ENCODE measurements around the gene AIF1. TPM values are rescaled to one million over a fixed set of nuclear protein-coding genes. Genes with fewer than 3 reads are reported as not detected.

The AIF1 gene
- polyA plus RNA-seq, 1 donor (not counting 4 experiments of a cell fraction or from before 2014, with no cell fraction given) = not detected

DNA sequence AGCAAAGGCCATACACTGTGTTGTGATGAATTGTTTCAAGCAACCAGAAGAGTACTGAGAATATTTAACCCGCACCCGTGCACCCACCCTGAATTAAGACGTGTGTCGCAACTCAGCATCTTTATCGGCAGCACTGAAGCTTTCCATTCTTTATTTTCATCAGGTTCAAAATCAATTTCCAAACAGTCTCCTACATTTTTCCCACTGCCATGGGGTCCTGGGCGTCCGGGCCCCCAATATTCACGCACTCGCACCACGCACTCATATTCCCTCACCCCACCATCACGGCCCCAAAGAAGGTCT lies 34.6 kb upstream of the AIF1 start:
- peak overlapping the region; percentile 93 for H3K4me2 ChIP-seq (ENCODE audit: control insufficient read depth, extremely low read depth, insufficient read depth, low read depth, low read length)
- DNase-seq (ENCODE audit: low read depth, low spot score) (no peak), FAIRE-seq (no peak)
- H4K20me1 ChIP-seq (ENCODE audit: control insufficient read depth, extremely low read depth, insufficient read depth, low read length) = no peaks in the 10 kb centered on the region
- H3K79me2 ChIP-seq (ENCODE audit: control insufficient read depth, insufficient read depth, low read length) = no peaks in the 10 kb centered on the region
- H2AFZ ChIP-seq (ENCODE audit: control insufficient read depth, low read length) = peak overlapping the region; percentile 82
- H3K27me3 ChIP-seq (ENCODE audit: control insufficient read depth, extremely low read depth, insufficient read depth, low read length) = no peaks in the 10 kb centered on the region
- H3K9me1 ChIP-seq (ENCODE audit: control insufficient read depth, extremely low read depth, insufficient read depth, low read length) = no peaks in the 10 kb centered on the region
- peaks cover 19% of the 10 kb centered on the region for H3K4me1 ChIP-seq (ENCODE audit: control insufficient read depth, extremely low read depth, insufficient read depth, low read length)
- H3K9me3 ChIP-seq (ENCODE audit: control insufficient read depth, low read depth, low read length) = no peaks in the 10 kb centered on the region
- TF ChIP-seq, protein P1, sequence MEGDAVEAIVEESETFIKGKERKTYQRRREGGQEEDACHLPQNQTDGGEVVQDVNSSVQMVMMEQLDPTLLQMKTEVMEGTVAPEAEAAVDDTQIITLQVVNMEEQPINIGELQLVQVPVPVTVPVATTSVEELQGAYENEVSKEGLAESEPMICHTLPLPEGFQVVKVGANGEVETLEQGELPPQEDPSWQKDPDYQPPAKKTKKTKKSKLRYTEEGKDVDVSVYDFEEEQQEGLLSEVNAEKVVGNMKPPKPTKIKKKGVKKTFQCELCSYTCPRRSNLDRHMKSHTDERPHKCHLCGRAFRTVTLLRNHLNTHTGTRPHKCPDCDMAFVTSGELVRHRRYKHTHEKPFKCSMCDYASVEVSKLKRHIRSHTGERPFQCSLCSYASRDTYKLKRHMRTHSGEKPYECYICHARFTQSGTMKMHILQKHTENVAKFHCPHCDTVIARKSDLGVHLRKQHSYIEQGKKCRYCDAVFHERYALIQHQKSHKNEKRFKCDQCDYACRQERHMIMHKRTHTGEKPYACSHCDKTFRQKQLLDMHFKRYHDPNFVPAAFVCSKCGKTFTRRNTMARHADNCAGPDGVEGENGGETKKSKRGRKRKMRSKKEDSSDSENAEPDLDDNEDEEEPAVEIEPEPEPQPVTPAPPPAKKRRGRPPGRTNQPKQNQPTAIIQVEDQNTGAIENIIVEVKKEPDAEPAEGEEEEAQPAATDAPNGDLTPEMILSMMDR (optimal IDR thresholded peaks at IDR 0.05 in 1 of 3, IDR thresholded peaks at IDR 0.05 in 1 of 3, conservative IDR thresholded peaks at IDR 0.05 in 1 of 3; ENCODE audit: extremely low read depth in 1 of 3, insufficient read depth in 2 of 3, low read length in 3 of 3) = no peak
- no peak for TF ChIP-seq EZH2 (IDR thresholded peaks at IDR 0.05; ENCODE audit: low read length)
- peak overlapping the region; percentile 59 for H3K27ac ChIP-seq (ENCODE audit: control insufficient read depth, insufficient read depth, low read length)
- peak overlapping the region in 2 of 3 experiments; percentile 50 to 90 for H3K4me3 ChIP-seq (ENCODE audit: control insufficient read depth in 2 of 3, extremely low read depth in 1 of 3, insufficient read depth in 2 of 3, low read depth in 1 of 3, low read length in 3 of 3)
- dilution Hi-C loops (cut with MboI; ENCODE audit: extremely low pct_ligation_motif_present, low sequenced_read_pairs) = no loop called here
- H3K9ac ChIP-seq (ENCODE audit: control insufficient read depth, extremely low read depth, insufficient read depth, low read length) = peak overlapping the region; percentile 87
- no peaks in the 10 kb centered on the region for H3K36me3 ChIP-seq (ENCODE audit: control insufficient read depth in 2 of 2, extremely low read depth in 1 of 2, insufficient read depth in 2 of 2, low read length in 2 of 2)

DNA sequence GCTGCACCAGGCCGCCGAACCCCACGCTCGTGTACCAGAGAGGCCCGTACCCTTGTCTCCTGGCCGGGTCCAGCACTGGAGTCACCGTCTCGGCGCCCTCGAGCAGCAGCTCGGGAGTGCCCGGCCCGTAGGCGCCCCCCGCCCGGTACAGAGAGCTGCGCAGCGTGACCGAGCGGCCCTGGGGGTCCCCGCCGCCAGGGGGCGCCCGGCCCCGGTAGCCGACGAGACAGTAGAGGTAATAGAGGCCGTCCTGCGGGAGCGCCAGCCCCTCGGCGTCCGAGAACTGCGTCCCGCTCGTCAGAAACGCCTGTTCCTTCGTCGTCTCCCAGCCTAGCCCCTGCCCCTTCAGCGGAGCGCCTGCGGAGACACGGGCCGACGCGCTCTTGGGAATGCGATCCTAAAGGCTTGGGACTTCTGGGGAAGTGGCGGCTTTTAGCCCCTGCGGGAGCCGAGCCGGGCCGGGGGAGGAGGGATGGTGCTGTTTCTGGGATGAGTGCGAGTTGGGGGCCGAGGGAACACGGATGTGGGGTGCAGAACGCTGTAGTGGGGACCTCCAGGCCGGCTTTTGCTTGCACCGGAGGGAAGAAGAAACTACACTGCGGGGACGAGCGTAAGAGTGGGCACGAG lies 34.1 kb upstream of the AIF1 start:
- DNase-seq (ENCODE audit: low read depth, low spot score) = no peak
- Histone ChIP-seq H2AFZ (ENCODE audit: control insufficient read depth, low read length) (peak overlapping the region; percentile 97), H3K9me3 (ENCODE audit: control insufficient read depth, low read depth, low read length) (no peaks in the 10 kb centered on the region), H4K20me1 (ENCODE audit: control insufficient read depth, extremely low read depth, insufficient read depth, low read length) (no peaks in the 10 kb centered on the region), H3K9me1 (ENCODE audit: control insufficient read depth, extremely low read depth, insufficient read depth, low read length) (no peaks in the 10 kb centered on the region), H3K9ac (ENCODE audit: control insufficient read depth, extremely low read depth, insufficient read depth, low read length) (peak overlapping the region; percentile 87), H3K4me3 (ENCODE audit: control insufficient read depth in 2 of 3, extremely low read depth in 1 of 3, insufficient read depth in 2 of 3, low read depth in 1 of 3, low read length in 3 of 3) (peak overlapping the region; percentile 50 to 90 (median 85)), H3K27ac (ENCODE audit: control insufficient read depth, insufficient read depth, low read length) (peak overlapping the region; percentile 59), H3K79me2 (ENCODE audit: control insufficient read depth, insufficient read depth, low read length) (no peaks in the 10 kb centered on the region), H3K27me3 (ENCODE audit: control insufficient read depth, extremely low read depth, insufficient read depth, low read length) (no peaks in the 10 kb centered on the region), H3K36me3 (ENCODE audit: control insufficient read depth in 2 of 2, extremely low read depth in 1 of 2, insufficient read depth in 2 of 2, low read length in 2 of 2) (no peaks in the 10 kb centered on the region), H3K4me2 (ENCODE audit: control insufficient read depth, extremely low read depth, insufficient read depth, low read depth, low read length) (peak overlapping the region; percentile 93), H3K4me1 (ENCODE audit: control insufficient read depth, extremely low read depth, insufficient read depth, low read length) (peaks cover 15% of the 10 kb centered on the region)
- FAIRE-seq = no peak
- TF ChIP-seq, protein P1 (optimal IDR thresholded peaks at IDR 0.05 in 1 of 3, IDR thresholded peaks at IDR 0.05 in 1 of 3, conservative IDR thresholded peaks at IDR 0.05 in 1 of 3; ENCODE audit: extremely low read depth in 1 of 3, insufficient read depth in 2 of 3, low read length in 3 of 3) = peak; percentile 76 to 97 (median 79)
- TF ChIP-seq EZH2 (IDR thresholded peaks at IDR 0.05; ENCODE audit: low read length) = no peak
- dilution Hi-C loops (cut with MboI; ENCODE audit: extremely low pct_ligation_motif_present, low sequenced_read_pairs) = no loop called here
